Panc1 (cell line): ENCODE measurements around the gene IGF2R. TPM values are rescaled to one million over a fixed set of nuclear protein-coding genes. Genes with fewer than 3 reads are reported as not detected.

ENCODE experiments used
- ATAC-seq: fragments of 200-7000 bp; cut with Tn5 transposase; 2 replicates; pipeline ENCODE4 v1.9.1; 2020; ENCODE audit warnings: mild to moderate bottlenecking, moderate library complexity
- BruUV-seq: library from RNA; stranded (reverse); fragments of 400-500 nt; replicated peaks from 2 replicates; lab custom pipeline; 2021; lab: Mats Ljungman, UMichigan
- CTCF ChIA-PET: fragments of 300-600 bp; sonication (Branson Sonifier 250); formaldehyde crosslinking; loops from one replicate; lab custom pipeline; 2022; ENCODE audit warnings: antibody characterized with exemption; lab: Charles Lee
- POLR2A ChIA-PET: fragments of 300-600 bp; sonication (Branson Sonifier 250); formaldehyde crosslinking; loops from one replicate; lab custom pipeline; 2022; ENCODE audit warnings: antibody characterized with exemption; lab: Charles Lee
- DNase-seq: peaks from one replicate; pipeline ENCODE4 v3.0.0-alpha.2; 2010; ENCODE audit warnings: low read depth, low spot score
- H3K27ac ChIP-seq: 2 replicates; pipeline ENCODE4 v1.5.1; 2011; ENCODE audit warnings: mild to moderate bottlenecking, low read length, inconsistent platforms
- H3K27me3 ChIP-seq: fragments of 200-500 bp; sonication (Bioruptor generic); 2 replicates; pipeline ENCODE4 v1.6.0; 2014; ENCODE audit warnings: low read length, inconsistent platforms; ENCODE audit not compliant: control insufficient read depth, insufficient read depth
- H3K36me3 ChIP-seq: fragments of 200-500 bp; sonication (Bioruptor generic); 2 replicates; pipeline ENCODE4 v1.5.1; 2014; ENCODE audit warnings: inconsistent platforms, mild to moderate bottlenecking, low read length, moderate library complexity; ENCODE audit not compliant: control insufficient read depth, insufficient read depth
- H3K4me1 ChIP-seq: 2 replicates; pipeline ENCODE4 v1.5.1; 2011; ENCODE audit warnings: inconsistent platforms, mild to moderate bottlenecking, low read length, moderate library complexity; ENCODE audit not compliant: control insufficient read depth, insufficient read depth
- H3K4me3 ChIP-seq, 2 experiments: 2 replicates each; pipeline ENCODE4 v1.5.1; 2011 to 2012; ENCODE audit warnings: low read depth in 2 of 2, low read length in 2 of 2, mild to moderate bottlenecking in 2 of 2, inconsistent platforms in 1 of 2, moderate library complexity in 1 of 2
- H3K9me3 ChIP-seq: fragments of 200-500 bp; sonication (Bioruptor generic); 2 replicates; pipeline ENCODE4 v1.5.1; 2014; ENCODE audit warnings: low read depth, mild to moderate bottlenecking, inconsistent platforms, low read length, moderate library complexity; ENCODE audit not compliant: control insufficient read depth, insufficient read depth
- CTCF ChIP-seq: fragments of 450-650 bp; IDR thresholded peaks from 2 replicates; pipeline ENCODE4 v1.5.1; 2017; ENCODE audit warnings: mild to moderate bottlenecking
- POLR2AphosphoS5 ChIP-seq: IDR thresholded peaks from 2 replicates; pipeline ENCODE4 v1.6.1; 2012; ENCODE audit warnings: mild to moderate bottlenecking, low read depth, low read length, moderate library complexity
- REST ChIP-seq, 2 experiments: IDR thresholded peaks; 2 replicates each; pipeline ENCODE4 v1.6.1; 2011 to 2012; ENCODE audit warnings: low read depth in 2 of 2, control low read depth in 1 of 2, low read length in 1 of 2, mild to moderate bottlenecking in 1 of 2, moderate library complexity in 1 of 2; ENCODE audit not compliant: insufficient read depth in 1 of 2
- SIN3A ChIP-seq: IDR thresholded peaks from 2 replicates; pipeline ENCODE4 v1.6.1; 2012; ENCODE audit warnings: low read depth, mild to moderate bottlenecking, low read length, moderate library complexity, borderline replicate concordance; ENCODE audit not compliant: insufficient read depth
- TCF7L2 ChIP-seq: IDR thresholded peaks from 2 replicates; pipeline ENCODE4 v1.6.1; 2011; ENCODE audit warnings: mild to moderate bottlenecking, low read depth, low read length, inconsistent platforms
- in situ Hi-C: cut with HindIII; loops from 2 replicates; pipeline ENCODE4 v1.10.0; 2016; ENCODE audit warnings: low sequenced_read_pairs, low pct_unique_long_range_greater_than_20kb
- intact Hi-C: fragments of 100-400 bp; cut with micrococcal nuclease; formaldehyde crosslinking; loops from one replicate; pipeline ENCODE4 v1.10.0; 2022; ENCODE audit not compliant: unreplicated experiment
- total RNA-seq: library from RNA; stranded (reverse); gene quantifications from one replicate; pipeline ENCODE4 v1.2.1, GENCODE V29; 2021; ENCODE audit not compliant: unreplicated experiment

IGF2R gene
- total RNA-seq, 1 experiment from 2014 or later = 163 TPM

GRCh38 chr6:159969921-159970320 is 1.0 kb downstream of the IGF2R start:
- Histone ChIP-seq H3K27me3 (no peaks in the 10 kb centered on the region), H3K4me1 (peaks cover 36% of the 10 kb centered on the region), H3K36me3 (no peaks in the 10 kb centered on the region; the same call in 1 of the 2 replicates), H3K4me3 (peak overlapping the region; percentile 63 to 83), H3K9me3 (no peaks in the 10 kb centered on the region), H3K27ac (peak overlapping the region; percentile 87)
- no peak for DNase-seq
- intact Hi-C loops (no loop called here), in situ Hi-C loops (no loop called here)
- no TSS peak for BruUV-seq
- no peak for TF ChIP-seq TCF7L2
- TF ChIP-seq SIN3A = no peak
- TF ChIP-seq CTCF = no peak
- no peak for TF ChIP-seq REST (IDR thresholded peaks at IDR 0.05; ENCODE audit: insufficient read depth in 1 of 2, low read depth in 2 of 2, low read length in 1 of 2)
- TF ChIP-seq POLR2AphosphoS5 = no peak
- peak; percentile 65 for ATAC-seq
- ChIA-PET POLR2A (interaction anchor here (0.6 to 0.7 kb wide), 2 partner anchors 85 to 180 kb away, joined by 3 to 4 read pairs; partner anchors contain the start of gene MRPL18), CTCF (no interaction called here)

- Histone ChIP-seq H3K9me3 (no peaks in the 10 kb centered on the region), H3K4me1 (peaks cover 37% of the 10 kb centered on the region), H3K36me3 (no peaks in the 10 kb centered on the region; the same call in 1 of the 2 replicates), H3K27ac (peak overlapping the region; percentile 87), H3K27me3 (no peaks in the 10 kb centered on the region), H3K4me3 (peak overlapping the region; percentile 63 to 83)
- TF ChIP-seq TCF7L2 (no peak), REST (IDR thresholded peaks at IDR 0.05; ENCODE audit: insufficient read depth in 1 of 2, low read depth in 2 of 2, low read length in 1 of 2) (no peak), SIN3A (no peak), CTCF (no peak)
- CTCF ChIA-PET = no interaction called here
- intact Hi-C loops = no loop called here
- in situ Hi-C loops = no loop called here
- no peak for ATAC-seq
- DNase-seq = no peak
- no TSS peak for BruUV-seq
- POLR2A ChIA-PET = no interaction called here
These were observed 1.8 kb downstream of the IGF2R start for GRCh38 chr6:159970659-159971063.
